HEK293 (cell line): ENCODE measurements around the gene KIZ.

Experiments used
- IKZF3 ChIP-seq: fragments of 450-650 bp; IDR thresholded peaks from 2 replicates; pipeline ENCODE4 v1.5.0; 2018; ENCODE audit warnings: missing biosample characterization, mild to moderate bottlenecking, missing genetic modification characterization, moderate library complexity
- KLF17 ChIP-seq: fragments of 450-650 bp; formaldehyde crosslinking; IDR thresholded peaks from 2 replicates; pipeline ENCODE4 v1.5.1; 2016; ENCODE audit warnings: missing biosample characterization, missing genetic modification characterization
- MEIS1 ChIP-seq: sonication (generic); formaldehyde crosslinking; IDR thresholded peaks from 2 replicates; pipeline ENCODE4 v1.8.1; 2022; ENCODE audit warnings: missing genetic modification reagents, mild to moderate bottlenecking, borderline replicate concordance
- PRDM10 ChIP-seq: fragments of 450-650 bp; formaldehyde crosslinking; IDR thresholded peaks from 2 replicates; pipeline ENCODE4 v1.5.1; 2016; ENCODE audit warnings: missing biosample characterization, missing genetic modification characterization
- SCRT1 ChIP-seq: fragments of 450-650 bp; formaldehyde crosslinking; IDR thresholded peaks from 2 replicates; pipeline ENCODE4 v1.5.1; 2016; ENCODE audit warnings: missing biosample characterization, missing genetic modification characterization, borderline replicate concordance
- SETDB1 ChIP-seq: IDR thresholded peaks from one replicate; pipeline ENCODE4 v1.6.1; 2017; ENCODE audit warnings: mild to moderate bottlenecking, low read length, moderate library complexity, mixed read lengths; ENCODE audit not compliant: insufficient read length
- ZBTB21 ChIP-seq: fragments of 450-650 bp; formaldehyde crosslinking; IDR thresholded peaks from 2 replicates; pipeline ENCODE4 v1.5.1; 2017; ENCODE audit warnings: missing biosample characterization, missing genetic modification characterization
- ZNF121 ChIP-seq: fragments of 450-650 bp; formaldehyde crosslinking; IDR thresholded peaks from 2 replicates; pipeline ENCODE4 v1.5.1; 2016; ENCODE audit warnings: missing biosample characterization, missing genetic modification characterization
- ZNF175 ChIP-seq: fragments of 450-650 bp; formaldehyde crosslinking; IDR thresholded peaks from 2 replicates; pipeline ENCODE4 v1.5.1; 2016; ENCODE audit warnings: missing biosample characterization, missing genetic modification characterization
- ZNF280D ChIP-seq: fragments of 450-650 bp; formaldehyde crosslinking; IDR thresholded peaks from 2 replicates; pipeline ENCODE4 v1.5.1; 2016; ENCODE audit warnings: missing biosample characterization, missing genetic modification characterization
- ZNF341 ChIP-seq: fragments of 450-650 bp; formaldehyde crosslinking; IDR thresholded peaks from 2 replicates; pipeline ENCODE4; 2016; ENCODE audit warnings: low read depth, missing biosample characterization, missing genetic modification characterization
- ZNF433 ChIP-seq: fragments of 450-650 bp; formaldehyde crosslinking; IDR thresholded peaks from 2 replicates; pipeline ENCODE4 v1.5.1; 2016; ENCODE audit warnings: missing biosample characterization, missing genetic modification characterization, low read depth
- ZNF529 ChIP-seq: fragments of 450-650 bp; formaldehyde crosslinking; IDR thresholded peaks from 2 replicates; pipeline ENCODE4 v1.5.1; 2017; ENCODE audit warnings: missing genetic modification characterization, missing biosample characterization; ENCODE audit not compliant: insufficient replicate concordance
- ZNF548 ChIP-seq: fragments of 450-650 bp; formaldehyde crosslinking; IDR thresholded peaks from 2 replicates; pipeline ENCODE4 v1.5.1; 2016; ENCODE audit warnings: missing biosample characterization, missing genetic modification characterization
- ZNF624 ChIP-seq: fragments of 450-650 bp; formaldehyde crosslinking; IDR thresholded peaks from 2 replicates; pipeline ENCODE4 v1.5.1; 2017; ENCODE audit warnings: missing biosample characterization, missing genetic modification characterization
- ZNF670 ChIP-seq: fragments of 450-650 bp; formaldehyde crosslinking; IDR thresholded peaks from 2 replicates; pipeline ENCODE4 v1.5.1; 2016; ENCODE audit warnings: missing biosample characterization, missing genetic modification characterization, low read depth
- ZSCAN5A ChIP-seq: fragments of 450-650 bp; formaldehyde crosslinking; IDR thresholded peaks from 2 replicates; pipeline ENCODE4 v1.5.1; 2016; ENCODE audit warnings: missing biosample characterization, missing genetic modification characterization
- TF ChIP-seq, protein P1 (sequence below): fragments of 450-650 bp; formaldehyde crosslinking; IDR thresholded peaks from 2 replicates; pipeline ENCODE4 v1.5.1; 2016; ENCODE audit warnings: missing biosample characterization, missing genetic modification characterization, borderline replicate concordance
- TF ChIP-seq, protein P2 (sequence below): fragments of 450-650 bp; formaldehyde crosslinking; IDR thresholded peaks from 2 replicates; pipeline ENCODE4 v1.5.1; 2016; ENCODE audit warnings: missing biosample characterization, missing genetic modification characterization
- TF ChIP-seq, protein P3 (sequence below): fragments of 450-650 bp; formaldehyde crosslinking; IDR thresholded peaks from 2 replicates; pipeline ENCODE4 v1.5.1; 2016; ENCODE audit warnings: missing biosample characterization, missing genetic modification characterization
- TF ChIP-seq, protein P4 (sequence below): fragments of 450-650 bp; formaldehyde crosslinking; IDR thresholded peaks from 2 replicates; pipeline ENCODE4 v1.5.1; 2016; ENCODE audit warnings: missing biosample characterization, missing genetic modification characterization
- TF ChIP-seq, protein P5 (sequence below): fragments of 450-650 bp; formaldehyde crosslinking; IDR thresholded peaks from 2 replicates; pipeline ENCODE4 v1.5.1; 2016; ENCODE audit warnings: missing biosample characterization, missing genetic modification characterization

KIZ gene

DNA sequence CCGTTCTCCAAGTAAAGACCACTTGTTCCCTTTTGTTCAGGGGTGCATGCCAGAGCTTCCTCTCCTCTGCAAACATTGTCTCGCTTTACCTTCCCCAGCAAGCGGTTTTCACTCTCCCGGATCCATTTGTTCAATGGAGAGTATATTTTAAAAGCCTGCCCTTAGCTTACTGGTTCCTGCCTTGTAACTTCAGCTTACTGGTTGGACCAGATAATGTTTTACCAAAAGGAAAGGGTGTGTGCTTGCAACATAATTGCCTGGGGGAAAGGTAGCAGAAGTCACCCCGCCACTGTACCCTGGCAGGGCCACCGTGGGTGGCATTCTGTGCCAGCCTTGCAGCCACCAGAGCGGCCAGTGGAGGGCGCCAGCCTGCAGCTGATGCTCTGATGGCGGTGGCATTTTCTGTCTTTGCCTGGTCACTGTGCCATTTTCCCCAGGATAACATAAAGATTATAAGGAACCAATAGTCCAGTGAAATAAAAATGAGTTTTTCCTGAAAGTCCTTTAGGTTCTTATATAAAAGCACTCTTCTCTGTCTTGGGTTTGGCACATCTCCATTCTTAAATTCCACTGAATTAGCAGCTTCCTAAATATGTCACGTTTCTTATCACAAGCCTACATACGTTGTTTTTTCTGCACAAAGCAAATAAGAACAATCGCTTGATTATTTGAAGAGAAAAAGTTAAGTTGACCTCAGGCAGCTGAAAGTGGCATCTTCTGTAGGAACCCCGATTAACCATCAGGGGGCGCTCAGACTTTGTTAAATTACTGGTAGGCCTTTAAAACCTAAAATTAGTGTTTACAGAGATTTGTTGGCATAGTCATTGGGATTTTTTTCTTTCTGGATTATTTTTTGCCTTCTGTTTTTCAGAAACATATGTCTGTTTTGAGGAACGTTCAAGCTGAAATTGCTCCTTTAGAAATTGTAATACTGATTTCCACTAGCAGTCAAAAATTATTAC is 109.9 kb downstream of the KIZ start (continued):
- TF ChIP-seq PRDM10 (tag by site-specific recombination) (no peak), ZNF341 (no peak), ZSCAN5A (no peak), ZNF433 (no peak), ZBTB21 (no peak), IKZF3 (tag by site-specific recombination) (no peak), SETDB1 (no peak), ZNF670 (tag by site-specific recombination) (no peak), ZNF280D (tag by site-specific recombination) (no peak), ZNF121 (tag by site-specific recombination) (no peak), SCRT1 (tag by site-specific recombination) (no peak), ZNF548 (tag by site-specific recombination) (no peak), ZNF624 (tag by site-specific recombination) (no peak), MEIS1 (CRISPR knock-in tag) (no peak), ZNF175 (tag by site-specific recombination) (no peak), ZNF529 (no peak), KLF17 (tag by site-specific recombination) (no peak)
- TF ChIP-seq, protein P1, sequence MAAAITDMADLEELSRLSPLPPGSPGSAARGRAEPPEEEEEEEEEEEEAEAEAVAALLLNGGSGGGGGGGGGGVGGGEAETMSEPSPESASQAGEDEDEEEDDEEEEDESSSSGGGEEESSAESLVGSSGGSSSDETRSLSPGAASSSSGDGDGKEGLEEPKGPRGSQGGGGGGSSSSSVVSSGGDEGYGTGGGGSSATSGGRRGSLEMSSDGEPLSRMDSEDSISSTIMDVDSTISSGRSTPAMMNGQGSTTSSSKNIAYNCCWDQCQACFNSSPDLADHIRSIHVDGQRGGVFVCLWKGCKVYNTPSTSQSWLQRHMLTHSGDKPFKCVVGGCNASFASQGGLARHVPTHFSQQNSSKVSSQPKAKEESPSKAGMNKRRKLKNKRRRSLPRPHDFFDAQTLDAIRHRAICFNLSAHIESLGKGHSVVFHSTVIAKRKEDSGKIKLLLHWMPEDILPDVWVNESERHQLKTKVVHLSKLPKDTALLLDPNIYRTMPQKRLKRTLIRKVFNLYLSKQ (tag by site-specific recombination), result no peak
- TF ChIP-seq, protein P2, sequence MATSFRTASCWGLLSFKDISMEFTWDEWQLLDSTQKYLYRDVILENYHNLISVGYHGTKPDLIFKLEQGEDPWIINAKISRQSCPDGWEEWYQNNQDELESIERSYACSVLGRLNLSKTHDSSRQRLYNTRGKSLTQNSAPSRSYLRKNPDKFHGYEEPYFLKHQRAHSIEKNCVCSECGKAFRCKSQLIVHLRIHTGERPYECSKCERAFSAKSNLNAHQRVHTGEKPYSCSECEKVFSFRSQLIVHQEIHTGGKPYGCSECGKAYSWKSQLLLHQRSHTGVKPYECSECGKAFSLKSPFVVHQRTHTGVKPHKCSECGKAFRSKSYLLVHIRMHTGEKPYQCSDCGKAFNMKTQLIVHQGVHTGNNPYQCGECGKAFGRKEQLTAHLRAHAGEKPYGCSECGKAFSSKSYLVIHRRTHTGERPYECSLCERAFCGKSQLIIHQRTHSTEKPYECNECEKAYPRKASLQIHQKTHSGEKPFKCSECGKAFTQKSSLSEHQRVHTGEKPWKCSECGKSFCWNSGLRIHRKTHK, result no peak
- TF ChIP-seq, protein P3, sequence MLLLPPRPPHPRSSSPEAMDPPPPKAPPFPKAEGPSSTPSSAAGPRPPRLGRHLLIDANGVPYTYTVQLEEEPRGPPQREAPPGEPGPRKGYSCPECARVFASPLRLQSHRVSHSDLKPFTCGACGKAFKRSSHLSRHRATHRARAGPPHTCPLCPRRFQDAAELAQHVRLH, result no peak
- TF ChIP-seq, protein P4, sequence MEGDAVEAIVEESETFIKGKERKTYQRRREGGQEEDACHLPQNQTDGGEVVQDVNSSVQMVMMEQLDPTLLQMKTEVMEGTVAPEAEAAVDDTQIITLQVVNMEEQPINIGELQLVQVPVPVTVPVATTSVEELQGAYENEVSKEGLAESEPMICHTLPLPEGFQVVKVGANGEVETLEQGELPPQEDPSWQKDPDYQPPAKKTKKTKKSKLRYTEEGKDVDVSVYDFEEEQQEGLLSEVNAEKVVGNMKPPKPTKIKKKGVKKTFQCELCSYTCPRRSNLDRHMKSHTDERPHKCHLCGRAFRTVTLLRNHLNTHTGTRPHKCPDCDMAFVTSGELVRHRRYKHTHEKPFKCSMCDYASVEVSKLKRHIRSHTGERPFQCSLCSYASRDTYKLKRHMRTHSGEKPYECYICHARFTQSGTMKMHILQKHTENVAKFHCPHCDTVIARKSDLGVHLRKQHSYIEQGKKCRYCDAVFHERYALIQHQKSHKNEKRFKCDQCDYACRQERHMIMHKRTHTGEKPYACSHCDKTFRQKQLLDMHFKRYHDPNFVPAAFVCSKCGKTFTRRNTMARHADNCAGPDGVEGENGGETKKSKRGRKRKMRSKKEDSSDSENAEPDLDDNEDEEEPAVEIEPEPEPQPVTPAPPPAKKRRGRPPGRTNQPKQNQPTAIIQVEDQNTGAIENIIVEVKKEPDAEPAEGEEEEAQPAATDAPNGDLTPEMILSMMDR (tag by site-specific recombination), result peak; percentile 60
- TF ChIP-seq, protein P5, sequence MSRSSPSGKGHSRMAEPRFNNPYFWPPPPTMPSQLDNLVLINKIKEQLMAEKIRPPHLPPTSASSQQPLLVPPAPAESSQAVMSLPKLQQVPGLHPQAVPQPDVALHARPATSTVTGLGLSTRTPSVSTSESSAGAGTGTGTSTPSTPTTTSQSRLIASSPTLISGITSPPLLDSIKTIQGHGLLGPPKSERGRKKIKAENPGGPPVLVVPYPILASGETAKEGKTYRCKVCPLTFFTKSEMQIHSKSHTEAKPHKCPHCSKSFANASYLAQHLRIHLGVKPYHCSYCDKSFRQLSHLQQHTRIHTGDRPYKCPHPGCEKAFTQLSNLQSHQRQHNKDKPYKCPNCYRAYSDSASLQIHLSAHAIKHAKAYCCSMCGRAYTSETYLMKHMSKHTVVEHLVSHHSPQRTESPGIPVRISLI, result no peak
